KOPT-K1 (cell line): ENCODE data around the gene XPNPEP1.
A peak's percentile ranks its signal among the peaks of the same experiment; 100 is the strongest.

Experiments used
- H3K27ac ChIP-seq: fragments of 200-600 bp; sonication (generic); 2 replicates; pipeline ENCODE4 v1.5.1; 2016; ENCODE audit warnings: antibody characterized with exemption, mild to moderate bottlenecking, low read depth, low read length; ENCODE audit not compliant: poor library complexity, severe bottlenecking
- H3K36me3 ChIP-seq: fragments of 200-600 bp; sonication (generic); 2 replicates; pipeline ENCODE4 v1.5.1; 2017; ENCODE audit warnings: antibody characterized with exemption, mild to moderate bottlenecking, low read length, moderate library complexity; ENCODE audit not compliant: insufficient read depth
- H3K9me3 ChIP-seq: fragments of 200-600 bp; sonication (generic); 2 replicates; pipeline ENCODE4 v1.5.1; 2017; ENCODE audit warnings: antibody characterized with exemption, low read length, mild to moderate bottlenecking; ENCODE audit not compliant: insufficient read depth, poor library complexity, severe bottlenecking

Gene XPNPEP1

DNA sequence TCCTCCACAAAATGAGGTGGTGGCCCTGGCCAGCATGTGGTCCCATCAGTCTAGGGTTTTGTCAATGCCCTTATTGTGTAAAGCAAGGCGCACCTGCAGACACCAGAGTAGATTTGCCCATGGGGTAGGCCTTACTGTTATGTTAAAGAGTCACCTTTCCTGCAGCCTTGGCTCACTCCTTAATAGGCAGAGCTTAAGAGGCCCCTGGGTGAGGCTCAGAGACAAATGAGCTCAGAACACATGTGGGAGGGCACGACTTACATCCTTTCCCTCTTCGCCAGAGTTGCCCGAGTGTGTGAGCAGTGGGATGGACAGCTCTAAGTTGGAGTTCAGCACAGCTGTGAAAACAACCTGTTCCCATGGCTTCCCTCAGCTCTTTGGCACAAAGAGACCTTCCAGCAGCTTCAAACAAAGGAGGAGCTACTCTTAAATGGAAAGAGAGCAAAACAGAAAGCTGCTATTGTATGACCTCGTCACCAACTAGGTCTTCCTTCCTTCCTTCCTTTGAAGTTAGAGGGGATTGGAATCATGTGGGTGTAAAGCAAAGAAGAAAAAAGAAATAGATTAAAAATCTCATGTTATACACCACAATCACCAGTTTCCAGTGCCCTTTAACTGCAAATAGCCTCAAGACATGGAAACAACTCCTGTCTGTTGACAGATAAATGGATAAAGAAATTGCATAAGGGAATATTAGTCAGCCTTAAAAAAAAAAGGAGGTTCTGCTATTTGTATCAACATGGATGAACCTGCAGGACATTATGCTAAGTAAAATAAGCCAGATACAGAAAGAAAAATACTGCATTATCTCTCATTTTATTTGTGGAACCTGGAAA is 11.9 kb upstream of the XPNPEP1 start:
- H3K36me3 ChIP-seq = no peaks in the 10 kb centered on the region
- H3K9me3 ChIP-seq = no peaks in the 10 kb centered on the region
- peak overlapping the region; percentile 72 for H3K27ac ChIP-seq

DNA sequence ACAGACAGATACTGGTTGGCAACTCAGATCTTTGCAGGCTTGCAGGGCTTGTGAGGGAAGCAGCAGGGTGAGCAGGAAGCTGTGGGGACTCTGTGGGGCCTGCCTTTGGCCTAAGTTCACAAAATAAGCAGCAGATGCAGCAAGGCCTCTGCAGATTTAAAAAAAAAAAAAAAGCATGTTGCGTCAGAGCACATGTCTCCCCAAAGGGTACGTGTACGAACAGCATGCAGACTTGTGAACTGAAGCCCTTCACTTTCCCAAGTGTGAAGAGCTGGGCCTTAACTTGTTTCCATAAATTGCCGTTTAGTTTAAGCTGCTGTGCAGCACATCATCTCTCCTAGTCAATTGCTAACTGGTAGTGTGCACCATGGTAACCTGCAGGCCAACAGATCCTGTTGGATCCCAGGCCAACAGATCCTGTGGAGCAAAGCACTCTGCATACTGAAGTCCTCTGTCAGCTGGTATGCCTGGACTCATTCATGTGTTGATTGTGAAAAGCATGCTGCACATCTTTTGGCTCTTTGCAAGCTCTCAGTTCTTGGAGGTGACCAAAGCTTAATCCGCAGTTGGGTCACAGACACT is 10.8 kb upstream of the XPNPEP1 start:
- H3K36me3 ChIP-seq = no peaks in the 10 kb centered on the region
- no peaks in the 10 kb centered on the region for H3K9me3 ChIP-seq
- peak overlapping the region; percentile 72 for H3K27ac ChIP-seq

DNA sequence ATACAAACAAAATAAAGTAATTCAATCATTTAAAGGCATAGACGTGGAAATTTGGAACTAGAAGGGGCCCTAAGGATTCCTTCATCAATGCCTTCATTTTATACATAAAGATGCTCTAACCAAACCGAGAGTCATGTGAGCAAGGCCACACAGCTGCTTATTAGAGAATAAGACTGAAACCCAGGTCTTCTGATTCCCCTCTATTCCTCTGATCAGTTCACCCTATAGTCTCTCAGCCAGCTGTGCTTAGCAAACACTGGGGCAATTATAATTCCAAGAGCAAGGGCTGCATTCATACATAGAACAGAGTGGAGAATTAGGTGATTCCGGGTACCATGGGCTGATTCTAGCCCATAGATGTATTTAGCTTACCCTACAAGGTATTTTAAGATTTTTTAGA is 9.7 kb upstream of the XPNPEP1 start:
- Histone ChIP-seq H3K27ac (peak overlapping the region; percentile 72), H3K9me3 (no peaks in the 10 kb centered on the region), H3K36me3 (no peaks in the 10 kb centered on the region)

DNA sequence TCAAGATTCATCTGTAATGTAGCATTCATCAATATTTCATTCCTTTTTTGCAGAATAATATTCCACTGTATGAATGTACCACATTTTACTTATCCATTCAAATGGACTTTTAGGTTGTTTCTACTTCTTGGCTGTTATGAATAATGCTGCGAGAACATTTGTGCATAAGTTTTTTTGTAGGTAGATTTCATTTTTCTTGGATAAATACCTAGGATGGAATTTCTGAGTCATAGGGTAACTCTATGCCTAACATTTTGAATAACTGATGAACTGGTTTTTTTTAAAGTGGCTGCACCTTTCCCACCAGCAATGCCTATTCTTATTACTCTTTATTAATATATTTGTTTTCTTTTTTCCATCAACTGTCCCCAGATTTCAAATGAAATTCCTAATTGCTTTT is 9.1 kb upstream of the XPNPEP1 start:
- Histone ChIP-seq H3K9me3 (no peaks in the 10 kb centered on the region), H3K27ac (no peak overlapping the region), H3K36me3 (no peaks in the 10 kb centered on the region)

DNA sequence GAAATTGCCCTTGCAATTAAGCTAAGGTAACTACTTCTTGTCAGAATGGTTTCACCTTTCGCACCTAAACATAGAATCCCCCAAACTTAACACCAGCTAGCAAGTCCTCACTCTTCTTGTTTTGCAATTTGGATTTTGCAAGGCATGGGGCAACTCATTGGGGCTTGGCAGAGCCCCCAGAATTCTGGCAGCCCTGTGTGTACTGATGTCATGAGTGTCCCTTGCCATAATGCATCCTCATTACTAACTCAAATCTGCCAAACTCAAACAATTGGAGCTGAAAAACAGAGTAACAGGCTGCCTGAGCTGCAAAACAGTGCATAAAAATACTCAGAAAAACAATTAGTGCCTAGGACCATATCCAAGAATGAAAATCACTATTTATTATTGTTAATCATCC is 7.9 kb upstream of the XPNPEP1 start:
- Histone ChIP-seq H3K9me3 (no peaks in the 10 kb centered on the region), H3K36me3 (no peaks in the 10 kb centered on the region), H3K27ac (no peak overlapping the region)

DNA sequence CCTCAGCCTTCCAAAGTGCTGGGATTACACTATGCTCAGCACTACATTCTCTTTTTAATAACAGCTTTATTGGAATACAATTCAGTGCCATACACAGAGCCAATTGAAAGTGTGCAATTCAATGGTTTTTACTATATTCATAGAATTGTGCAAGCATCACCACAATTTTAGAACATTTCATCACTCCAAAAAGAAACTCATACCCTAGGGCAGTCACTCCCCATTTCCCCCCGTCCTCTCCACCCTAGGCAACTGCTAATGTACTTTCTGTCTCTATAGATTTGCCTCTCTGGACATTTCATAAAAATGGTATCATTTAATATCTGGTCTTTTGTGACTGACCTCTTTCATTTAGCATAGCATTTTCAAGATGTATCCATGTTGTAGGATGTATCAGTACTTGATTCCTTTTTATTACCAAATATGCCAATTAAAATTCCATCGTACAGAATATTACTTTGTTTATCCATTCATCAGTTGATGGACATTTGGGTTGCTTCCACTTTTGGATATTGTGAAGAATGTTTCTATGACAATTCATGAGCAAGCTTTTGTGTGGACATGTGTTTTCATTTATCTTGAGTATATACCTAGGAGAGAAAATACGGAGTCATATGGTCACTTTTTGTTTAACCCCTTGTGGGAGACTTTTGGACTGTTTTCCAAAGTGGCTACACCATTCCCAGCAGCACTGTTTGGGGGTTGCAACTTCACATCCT is 6.3 kb upstream of the XPNPEP1 start:
- Histone ChIP-seq H3K27ac (no peak overlapping the region), H3K36me3 (no peaks in the 10 kb centered on the region), H3K9me3 (no peaks in the 10 kb centered on the region)

DNA sequence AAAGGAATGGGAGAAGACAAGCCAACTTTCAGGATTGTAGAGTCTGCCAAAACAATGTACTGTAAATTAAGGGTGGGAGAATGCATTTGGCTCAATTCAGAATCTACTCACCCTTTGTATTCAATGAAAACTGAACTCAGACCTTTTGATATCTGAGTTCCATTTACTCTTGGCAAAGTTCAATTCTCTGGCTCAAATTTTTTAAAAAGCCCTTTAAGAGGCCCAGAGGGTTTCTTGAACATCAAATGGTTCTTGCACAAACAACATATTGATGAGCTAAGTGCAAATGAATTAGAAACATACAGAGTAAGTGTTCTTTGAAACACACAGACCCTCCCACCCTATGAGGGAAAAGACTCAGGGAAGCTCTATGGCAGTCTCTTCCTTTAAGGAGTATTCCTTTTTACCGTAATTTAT is 5.2 kb upstream of the XPNPEP1 start:
- no peaks in the 10 kb centered on the region for H3K9me3 ChIP-seq
- H3K36me3 ChIP-seq = no peaks in the 10 kb centered on the region

DNA sequence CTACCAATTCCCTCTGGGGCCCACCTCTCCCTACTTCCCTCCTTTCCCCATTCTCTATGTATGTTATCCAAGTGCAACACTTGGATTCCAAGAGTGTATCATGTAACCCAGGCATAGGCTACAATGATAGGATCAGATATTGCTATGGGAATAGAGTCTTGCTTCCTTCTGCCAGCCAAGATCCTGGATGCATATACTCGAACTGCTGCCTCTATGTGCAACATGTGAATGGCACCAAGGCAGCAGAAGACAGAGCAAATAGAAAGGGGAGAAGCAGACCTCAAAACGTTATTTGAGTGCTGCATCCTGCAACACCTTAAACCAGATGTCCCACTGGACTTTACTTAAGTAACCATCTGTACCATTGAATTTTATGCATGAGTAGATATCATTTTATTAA is 3.5 kb upstream of the XPNPEP1 start:
- no peaks in the 10 kb centered on the region for H3K9me3 ChIP-seq
- no peaks in the 10 kb centered on the region for H3K36me3 ChIP-seq
- no peak overlapping the region for H3K27ac ChIP-seq

More for the DNA sequence above, 5.2 kb upstream of the XPNPEP1 start:
- no peak overlapping the region for H3K27ac ChIP-seq

DNA sequence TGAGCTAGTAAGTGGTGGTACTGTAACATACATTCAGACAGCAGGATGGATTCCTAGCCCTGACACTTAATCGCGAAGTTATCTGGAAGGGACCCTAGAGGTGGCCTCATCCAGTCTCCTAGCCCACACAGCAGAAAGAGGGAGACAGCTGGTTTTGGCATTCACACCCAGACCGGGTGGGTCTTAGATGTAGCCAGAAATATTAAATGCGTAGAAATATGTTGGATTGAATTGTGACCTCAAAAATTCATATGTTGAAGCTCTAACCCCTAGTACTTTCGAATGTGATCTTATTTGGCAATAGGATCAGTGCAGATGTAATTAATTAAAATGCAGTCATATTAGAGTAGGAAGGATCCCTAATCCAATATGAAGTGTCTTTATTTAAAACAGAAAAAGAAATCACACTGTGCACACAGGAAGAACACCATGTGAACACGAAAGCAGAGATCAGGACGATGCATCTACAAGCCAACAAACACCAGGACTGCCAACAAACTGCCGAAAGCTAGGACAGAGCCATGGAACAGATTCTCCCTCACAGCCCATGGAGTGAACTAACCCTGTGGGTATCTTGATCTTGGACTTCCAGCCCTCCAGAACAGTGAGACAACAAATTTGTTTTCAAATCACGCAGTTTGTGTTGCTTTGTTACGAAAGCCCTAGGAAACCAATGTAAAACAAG is 2.9 kb upstream of the XPNPEP1 start:
- Histone ChIP-seq H3K36me3 (no peaks in the 10 kb centered on the region), H3K27ac (no peak overlapping the region), H3K9me3 (no peaks in the 10 kb centered on the region)

DNA sequence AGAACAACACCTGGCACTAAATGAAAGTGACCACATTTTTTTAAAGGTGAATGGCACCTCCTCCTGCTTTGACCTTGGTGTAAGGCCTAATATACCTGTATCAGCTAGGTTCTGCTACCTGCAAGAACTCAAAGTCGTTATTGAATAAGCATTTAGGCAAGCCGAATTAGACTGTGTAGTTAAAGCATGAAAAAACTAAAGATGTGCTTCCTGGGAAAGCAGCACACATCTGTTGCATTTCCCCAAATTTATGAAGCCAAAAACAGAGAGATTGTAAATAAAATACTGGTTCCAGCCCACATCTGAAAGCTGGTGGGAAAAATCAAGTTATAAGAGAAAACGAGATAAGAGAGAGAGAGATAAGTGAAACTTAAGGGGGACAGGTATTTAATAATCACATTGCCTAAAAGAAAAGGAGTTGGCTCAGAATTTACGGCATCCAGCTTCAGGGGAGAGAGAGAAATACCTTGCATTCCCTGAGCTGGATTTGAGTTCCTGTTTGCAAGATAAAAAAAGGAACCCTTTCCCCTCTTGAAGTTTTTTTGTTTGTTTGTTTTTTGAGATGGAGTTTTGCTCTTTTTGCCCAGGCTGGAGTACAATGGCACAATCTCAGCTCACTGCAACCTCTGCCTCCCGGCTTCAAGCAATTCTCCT is 1.8 kb upstream of the XPNPEP1 start:
- no peaks in the 10 kb centered on the region for H3K9me3 ChIP-seq
- peaks cover 5% of the 10 kb centered on the region; the same call in 1 of the 2 replicates for H3K36me3 ChIP-seq
- no peak overlapping the region for H3K27ac ChIP-seq

DNA sequence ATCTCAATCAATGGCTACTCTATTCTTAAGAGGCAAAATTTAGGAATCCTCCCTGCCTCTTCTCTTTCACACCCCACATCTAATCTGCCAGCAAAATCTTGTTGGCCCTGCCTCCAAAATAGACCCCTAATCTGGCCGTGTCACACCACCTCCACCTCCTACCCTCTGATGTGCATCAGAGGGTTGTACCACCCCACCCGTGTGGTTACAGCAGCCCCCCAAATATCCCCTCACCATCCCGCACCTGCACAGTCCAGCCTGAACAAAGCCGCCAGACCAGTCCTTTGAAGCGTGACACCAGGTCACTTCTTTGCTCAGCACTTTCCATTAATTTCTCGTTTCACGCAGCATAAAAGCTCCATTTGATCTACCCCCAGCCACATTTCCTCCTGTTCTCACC is 776 bp upstream of the XPNPEP1 start:
- Histone ChIP-seq H3K27ac (no peak overlapping the region), H3K9me3 (no peaks in the 10 kb centered on the region), H3K36me3 (peaks cover 5% of the 10 kb centered on the region; the same call in 1 of the 2 replicates)

DNA sequence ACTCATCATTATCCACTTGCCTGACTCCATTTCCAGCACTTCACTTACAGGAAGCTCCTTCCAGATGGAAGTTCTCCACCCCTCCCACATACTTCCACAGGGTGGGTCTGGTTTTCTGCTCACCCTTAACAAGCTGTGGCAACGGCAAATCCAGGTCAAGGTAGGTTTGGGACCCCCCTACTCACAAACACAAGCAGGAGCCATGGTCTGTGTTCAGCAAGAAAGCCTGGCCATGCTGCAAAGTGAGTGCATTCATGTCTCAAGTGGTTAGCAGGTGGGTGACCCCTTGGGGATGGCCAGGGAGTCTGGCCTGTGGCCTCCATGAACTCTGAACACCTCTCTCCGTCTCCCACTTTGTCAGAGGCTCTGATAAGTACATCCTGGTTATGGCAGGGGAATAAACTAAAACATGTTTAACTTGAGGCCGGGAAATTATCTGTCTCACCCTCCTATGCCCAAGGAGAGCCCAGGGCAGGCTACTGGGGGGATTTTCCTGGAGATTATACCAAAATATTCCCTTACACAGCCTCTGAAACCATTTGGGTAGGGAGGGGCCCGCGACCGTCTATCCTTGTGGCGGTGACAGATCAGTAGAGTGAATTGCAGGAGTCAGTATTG is 844 bp downstream of the XPNPEP1 start:
- Histone ChIP-seq H3K9me3 (no peaks in the 10 kb centered on the region), H3K36me3 (peaks cover 8% of the 10 kb centered on the region; the same call in 1 of the 2 replicates), H3K27ac (peak overlapping the region; percentile 65)

DNA sequence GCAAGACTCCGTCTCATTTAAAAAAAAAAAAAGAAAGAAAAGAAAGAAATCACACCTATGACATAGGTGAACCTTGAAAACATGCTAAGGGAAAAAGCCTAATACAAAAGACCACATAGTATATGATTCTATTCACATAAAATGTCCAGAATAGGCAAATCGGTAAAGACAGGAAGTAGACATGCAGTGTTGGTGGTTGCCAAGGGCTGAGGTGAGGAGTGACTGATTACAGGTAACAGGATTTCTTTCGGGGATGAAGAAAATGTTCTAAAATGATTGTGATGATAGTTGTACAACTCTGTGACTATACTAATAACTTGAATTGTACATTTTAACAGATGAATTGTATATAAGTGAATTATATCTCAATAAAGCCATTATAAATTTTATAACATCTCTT is 3.3 kb downstream of the XPNPEP1 start:
- peaks cover 9% of the 10 kb centered on the region; the same call in 1 of the 2 replicates for H3K36me3 ChIP-seq
- H3K27ac ChIP-seq = no peak overlapping the region
- no peaks in the 10 kb centered on the region for H3K9me3 ChIP-seq

DNA sequence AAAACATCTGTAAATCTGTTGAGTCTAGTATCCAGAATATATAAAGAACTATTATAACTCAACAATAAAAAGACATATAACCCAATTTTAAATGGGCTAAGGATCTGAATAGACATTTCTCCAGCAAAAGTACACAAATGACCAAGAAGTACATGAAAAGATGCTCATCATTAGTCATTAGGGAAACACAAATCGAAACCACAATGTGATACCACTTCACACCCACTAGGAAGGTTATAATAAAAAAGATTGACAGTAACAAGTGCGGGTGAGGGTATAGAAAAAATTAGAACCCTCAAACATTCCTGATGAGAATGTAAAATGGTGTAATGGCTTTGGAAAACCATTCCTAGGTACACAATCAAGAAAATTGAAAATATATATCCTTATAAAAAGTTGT is 4.1 kb downstream of the XPNPEP1 start:
- Histone ChIP-seq H3K27ac (no peak overlapping the region), H3K9me3 (no peaks in the 10 kb centered on the region), H3K36me3 (peaks cover 11% of the 10 kb centered on the region)
